Renal pelvis (tissue), 4 donors: Measurements from ENCODE around the gene TRAF3IP1. TPM values are rescaled to one million over a fixed set of nuclear protein-coding genes. Genes with fewer than 3 reads are reported as not detected.
"Not testable (repeated sequence)": the region's sequence is repeated elsewhere in the genome, so short reads cannot be mapped to it uniquely, and the experiment has no call there.

Experiments used
- DNase-seq: peaks from one replicate; pipeline ENCODE4 v3.0.0-alpha.2; 2013
- polyA plus RNA-seq, 3 donors: library from polyadenylated mRNA; unstranded; fragments of 120-200 nt; gene quantifications; one replicate each; pipeline ENCODE4 v1.2.1, GENCODE V29; 2013; ENCODE audit not compliant: insufficient read length in 3 of 3

Gene TRAF3IP1
- polyA plus RNA-seq, 3 donors = 20.2 to 27.4 (median 20.9) TPM

DNA sequence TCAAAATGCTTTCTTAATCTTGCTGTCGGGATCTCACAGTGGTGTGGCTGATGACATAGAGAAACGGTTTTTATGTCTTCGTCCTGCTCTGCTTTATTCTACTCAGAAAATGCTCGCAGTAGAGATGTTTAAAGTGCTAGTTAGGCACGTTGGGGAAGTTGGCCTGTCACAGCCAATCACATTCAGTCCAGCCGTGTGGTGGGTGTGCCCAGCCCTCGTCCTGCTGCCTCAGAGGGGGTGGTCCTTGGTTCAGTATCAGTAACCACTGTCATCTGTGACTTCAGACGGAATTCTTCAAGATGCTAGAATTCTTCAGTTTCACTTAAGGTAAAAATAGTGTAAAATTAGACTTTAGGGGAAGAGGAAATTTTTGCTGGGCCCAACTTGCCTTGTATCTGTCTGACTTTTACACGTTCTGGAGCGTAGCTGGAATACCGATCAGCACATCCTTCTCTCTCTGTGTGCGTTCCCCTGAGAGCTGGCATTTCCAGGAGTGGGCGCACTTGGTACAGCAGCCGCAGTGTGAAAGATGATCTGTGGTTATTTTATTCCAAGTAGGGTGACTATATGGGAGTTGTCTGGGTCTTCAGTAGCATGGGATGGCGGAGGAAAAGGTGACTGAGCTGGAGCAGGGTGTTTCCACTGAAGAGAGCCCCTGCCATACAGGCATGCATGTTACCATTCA is 18.5 kb downstream of the TRAF3IP1 start:
- peak; percentile 22 for DNase-seq

DNA sequence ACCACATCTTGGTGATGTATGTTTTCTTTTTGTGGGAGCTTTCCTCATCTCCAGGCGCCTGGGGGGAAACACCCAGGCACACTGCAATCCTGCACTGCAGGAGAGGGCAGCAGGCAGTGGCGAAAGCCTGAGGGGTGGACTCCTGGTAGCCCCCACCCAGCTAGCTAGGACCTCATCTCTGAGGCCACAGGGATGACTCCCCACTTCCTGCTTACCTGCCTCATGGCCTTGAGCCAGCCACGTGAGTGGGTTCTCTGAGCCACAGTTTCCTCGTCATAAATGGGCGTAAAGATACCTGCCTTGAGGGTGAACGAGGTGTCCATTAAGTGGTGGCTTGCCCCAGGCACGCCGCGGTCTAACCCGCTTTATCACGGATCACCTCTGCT is 19.1 kb downstream of the TRAF3IP1 start:
- DNase-seq = no peak

DNA sequence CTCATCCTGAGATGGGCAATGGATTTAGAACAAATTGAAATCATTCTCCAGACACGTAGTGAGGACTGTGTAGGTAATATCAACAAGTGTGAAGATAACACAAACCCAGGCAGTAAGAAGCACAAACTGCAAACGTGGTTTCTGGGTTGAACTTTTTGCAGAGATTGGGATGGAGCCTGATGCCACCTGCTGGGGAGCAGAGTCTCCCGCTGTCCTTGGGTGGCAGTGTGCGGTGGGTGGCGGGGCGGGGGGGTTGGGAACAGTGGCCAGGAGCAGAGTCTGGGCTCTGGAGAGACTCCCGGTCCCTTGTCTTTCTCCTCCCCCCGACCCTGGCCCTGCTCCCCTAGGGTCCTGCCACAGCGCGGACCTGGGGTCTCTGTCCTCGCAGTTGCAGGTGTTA is 19.5 kb downstream of the TRAF3IP1 start:
- DNase-seq = no peak

DNA sequence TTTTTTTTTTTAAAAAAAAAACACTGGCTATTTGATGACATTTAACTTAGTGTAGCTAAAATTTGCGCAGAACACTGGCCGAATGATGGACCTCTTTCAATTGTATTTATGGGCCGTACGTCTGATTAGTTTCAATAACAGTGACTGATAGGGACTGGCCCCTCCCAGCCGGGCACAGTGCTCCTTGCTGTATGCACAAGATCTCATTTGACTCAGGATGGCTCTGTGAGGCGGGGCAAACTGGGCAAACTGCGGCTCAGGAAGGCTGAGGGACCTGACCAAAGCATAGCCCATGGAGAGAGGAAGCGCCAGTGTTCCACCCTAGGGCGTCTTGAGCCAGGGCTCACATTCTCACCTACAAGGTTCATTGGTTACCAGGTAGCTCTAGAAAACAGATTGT is 21.2 kb downstream of the TRAF3IP1 start:
- no peak for DNase-seq

DNA sequence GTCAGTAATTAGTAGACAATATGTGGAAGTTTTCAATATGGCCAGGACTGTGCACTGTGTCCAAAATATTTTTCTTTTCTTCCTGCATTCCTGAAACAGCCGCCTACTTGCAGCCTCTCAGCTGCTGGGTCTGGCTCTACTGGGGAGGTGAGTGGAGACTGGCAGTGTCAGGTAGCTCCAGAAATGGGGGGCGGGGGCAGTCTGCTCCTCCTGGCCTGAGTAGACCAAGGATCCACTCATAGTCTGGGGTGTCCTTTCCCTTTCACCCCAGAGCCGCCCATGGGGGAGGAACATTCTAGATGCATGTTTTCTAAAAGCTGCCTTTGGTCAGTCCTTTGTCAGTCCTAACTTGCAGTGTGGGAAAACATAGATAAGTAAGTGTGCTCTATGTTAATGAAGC is 23.7 kb downstream of the TRAF3IP1 start:
- DNase-seq = no peak

DNA sequence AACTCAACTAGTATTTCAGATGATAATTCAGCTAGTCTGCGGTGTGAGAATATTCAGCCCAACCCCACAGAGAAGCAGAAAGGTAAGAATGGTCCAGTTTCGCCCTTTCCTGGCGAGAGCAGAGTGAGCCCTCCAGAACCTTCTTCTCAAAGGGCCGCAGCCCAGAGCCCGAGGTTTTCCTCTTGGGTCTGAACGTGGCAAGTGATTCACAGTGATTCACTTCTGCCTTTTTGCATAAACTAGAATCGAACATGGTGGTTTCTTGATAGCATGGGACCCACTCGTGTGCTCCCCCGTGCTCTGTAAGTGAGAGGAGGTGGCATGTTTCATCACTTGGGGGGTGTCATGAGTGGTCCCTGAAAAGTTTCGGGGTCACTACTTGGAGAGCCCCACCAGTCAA is 24.2 kb downstream of the TRAF3IP1 start:
- DNase-seq = no peak

DNA sequence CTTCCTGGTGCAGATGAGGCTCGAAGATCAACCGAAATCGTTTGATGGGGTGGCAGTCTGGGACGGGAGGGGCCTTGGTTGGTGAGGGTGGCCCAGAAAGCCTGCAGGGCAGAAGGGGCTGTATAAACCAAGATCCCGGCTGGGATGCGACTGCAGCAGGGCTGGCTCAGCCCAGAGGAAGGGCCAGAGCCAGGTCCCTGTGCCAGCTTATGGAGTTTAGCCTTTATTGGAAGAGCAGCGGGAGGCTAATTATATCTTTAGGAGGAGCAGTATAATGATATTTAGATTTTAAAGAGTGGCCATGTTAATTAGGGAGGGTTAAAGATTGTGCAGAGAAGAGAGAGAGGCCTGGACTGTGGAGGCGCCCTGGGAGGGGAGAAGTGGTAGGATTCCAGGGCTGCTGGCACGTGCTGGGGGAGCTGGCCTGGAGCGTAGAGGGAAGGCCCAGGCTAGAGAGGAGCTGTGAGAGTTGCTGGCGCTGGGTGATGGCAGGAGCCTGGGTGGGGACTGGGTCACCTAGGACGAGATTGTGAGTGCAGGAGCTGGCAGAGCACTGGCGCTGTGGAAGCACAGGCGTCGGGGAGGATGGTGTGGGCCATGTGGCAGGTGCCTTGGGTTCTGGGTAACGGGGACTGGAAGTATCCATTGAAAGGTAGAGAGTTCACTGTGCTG is 25.1 kb downstream of the TRAF3IP1 start:
- no peak for DNase-seq

DNA sequence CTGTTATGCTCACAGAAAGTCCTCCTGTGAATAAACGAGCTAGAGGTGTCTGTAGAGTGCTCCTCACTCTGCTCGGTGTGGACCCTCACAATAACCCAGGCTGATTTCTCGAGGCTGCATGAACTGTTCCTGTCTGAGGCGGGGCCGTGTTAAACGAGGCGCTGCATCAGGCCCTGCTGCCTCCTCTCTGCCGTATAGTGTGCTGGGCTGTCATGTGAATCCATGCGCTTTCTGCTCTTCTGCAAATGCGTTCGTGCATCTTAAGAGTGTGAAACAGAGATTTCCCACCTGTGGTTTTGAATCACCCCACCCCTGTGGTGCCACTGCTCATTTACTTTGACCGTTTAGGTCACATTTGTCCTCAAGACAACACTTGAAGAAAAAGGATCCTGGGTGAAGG is 26.2 kb downstream of the TRAF3IP1 start:
- DNase-seq = no peak

DNA sequence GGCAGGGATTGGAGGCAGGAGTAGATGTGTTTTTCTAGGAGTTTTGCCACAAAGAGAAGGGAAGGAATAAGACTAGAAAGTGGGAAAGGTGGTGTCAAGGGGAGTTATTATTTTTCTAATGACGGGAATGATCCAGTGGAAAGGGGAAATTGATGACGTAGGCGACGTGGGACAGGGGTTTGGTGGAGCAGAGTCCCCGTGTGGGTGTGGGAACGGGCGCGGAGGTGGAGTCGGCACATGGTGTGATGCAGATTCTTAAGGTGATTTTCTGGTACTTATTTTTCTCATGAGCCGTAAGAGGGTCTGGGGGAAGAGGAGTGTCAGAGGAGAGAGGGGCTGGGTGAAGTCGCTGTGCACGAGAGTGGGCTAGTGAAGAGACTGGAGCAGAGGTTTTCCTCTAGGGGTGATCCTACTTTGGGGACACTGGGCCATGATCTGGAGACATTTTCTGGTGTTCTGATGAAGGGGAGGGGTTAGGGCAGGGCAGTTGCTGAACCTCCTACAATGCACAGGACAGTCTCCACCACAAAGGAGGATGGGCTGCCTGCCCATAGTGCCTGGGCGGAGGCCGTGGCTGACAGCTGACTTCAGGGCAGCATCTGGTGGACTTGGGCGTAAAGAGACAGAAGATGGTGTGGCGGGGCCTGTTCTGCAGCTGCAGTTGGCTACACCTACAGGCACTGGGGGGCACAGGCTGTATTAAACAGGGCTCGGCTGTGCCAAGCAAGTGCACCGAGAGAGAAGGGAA is 30.0 kb downstream of the TRAF3IP1 start:
- DNase-seq = no peak

DNA sequence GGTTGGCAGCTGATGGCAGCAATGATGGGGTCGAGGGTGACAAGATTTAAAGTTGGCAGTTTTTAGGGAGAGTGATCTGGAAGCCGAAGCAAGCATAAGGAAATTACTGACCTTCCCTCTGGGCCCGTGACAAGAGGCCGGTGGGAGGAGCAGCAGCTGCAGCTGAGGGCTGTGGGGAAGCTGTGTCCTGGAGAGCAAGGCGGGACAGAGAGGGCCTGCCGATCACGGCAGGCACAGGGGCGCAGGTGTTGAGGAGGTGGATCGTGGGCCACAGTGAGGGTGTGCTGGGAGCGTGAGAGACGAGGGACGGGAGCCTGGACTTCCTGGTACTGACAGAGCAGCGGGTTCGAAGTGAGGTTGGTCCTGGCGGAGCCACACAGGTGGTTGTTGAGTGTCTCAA is 31.0 kb downstream of the TRAF3IP1 start:
- no peak for DNase-seq

DNA sequence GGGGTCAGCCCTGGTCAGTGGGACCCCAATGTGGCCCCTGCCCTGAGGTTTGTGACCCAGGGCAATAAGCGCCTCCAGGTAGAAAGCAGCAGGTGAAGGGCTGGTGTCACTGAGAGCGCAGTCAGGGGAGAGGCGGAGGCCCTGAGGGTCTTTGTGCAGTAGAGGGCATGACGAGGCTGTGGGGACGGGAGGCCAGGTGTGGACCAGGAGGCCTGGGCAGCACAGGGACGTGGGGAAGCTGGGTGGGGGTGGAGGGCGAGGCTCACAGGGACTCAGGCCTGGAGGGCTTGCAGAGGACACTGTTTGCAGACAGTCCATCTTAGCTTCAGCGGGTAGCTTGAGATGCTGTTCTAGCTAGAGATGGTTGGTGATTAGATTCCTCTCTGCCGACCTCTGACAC is 32.0 kb downstream of the TRAF3IP1 start:
- no peak for DNase-seq

DNA sequence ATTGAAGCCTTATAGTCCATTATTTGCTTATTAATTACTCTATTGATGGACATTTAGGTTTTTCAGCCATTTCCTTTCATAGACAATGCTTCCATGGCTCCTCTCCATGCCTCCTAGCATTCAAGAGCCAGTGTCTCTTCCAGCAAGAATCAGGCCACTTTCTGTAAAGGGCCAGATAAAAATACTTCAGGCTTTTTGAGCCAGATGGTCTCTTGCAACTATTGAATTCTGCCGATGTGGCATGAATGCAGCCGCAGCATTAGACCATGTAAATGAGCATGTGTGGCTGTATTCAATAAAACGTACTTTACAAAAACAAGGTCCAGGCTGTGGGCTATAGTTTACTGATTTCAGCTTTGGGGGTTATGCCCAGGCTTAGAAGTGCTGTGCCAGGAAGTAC is 38.5 kb downstream of the TRAF3IP1 start:
- no peak for DNase-seq

DNA sequence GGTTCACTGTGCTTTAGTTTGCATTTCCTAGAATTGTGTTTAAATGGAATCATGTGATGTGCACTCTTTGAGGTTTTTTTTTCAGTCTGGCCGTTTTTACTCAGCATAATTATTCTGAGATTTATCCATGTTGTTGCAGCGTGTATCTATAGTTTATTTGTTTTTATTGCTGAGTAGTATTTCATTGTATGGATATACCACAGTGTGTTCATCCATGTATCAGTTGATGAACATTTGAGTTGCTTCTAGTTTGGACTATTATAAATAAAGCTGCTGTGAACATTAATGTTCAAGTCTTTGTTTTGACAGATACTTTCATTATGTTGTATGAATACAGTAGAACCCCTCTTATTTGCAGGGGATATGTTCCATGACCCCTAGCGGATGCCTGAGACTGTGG is 39.1 kb downstream of the TRAF3IP1 start:
- DNase-seq = no peak

DNA sequence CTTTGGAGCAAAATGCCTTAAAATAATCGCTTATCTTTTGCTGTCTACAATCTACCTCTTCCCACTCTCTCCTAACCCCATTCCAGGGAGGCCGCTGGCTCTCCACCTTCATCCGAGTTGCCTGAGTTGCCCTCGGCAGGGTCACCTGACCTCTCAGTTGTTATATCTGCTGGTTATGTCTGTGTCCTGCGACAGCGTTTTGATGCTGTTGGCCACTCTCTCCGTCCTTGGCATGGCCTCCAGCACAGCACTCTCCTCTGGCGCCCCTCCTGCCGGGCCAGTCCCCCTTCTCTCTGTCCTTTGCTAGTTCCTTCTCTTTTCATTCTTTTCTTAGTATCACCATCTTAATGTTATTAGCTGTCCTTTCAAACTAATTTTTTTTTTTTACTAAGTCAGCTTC is 41.6 kb downstream of the TRAF3IP1 start:
- no peak for DNase-seq

DNA sequence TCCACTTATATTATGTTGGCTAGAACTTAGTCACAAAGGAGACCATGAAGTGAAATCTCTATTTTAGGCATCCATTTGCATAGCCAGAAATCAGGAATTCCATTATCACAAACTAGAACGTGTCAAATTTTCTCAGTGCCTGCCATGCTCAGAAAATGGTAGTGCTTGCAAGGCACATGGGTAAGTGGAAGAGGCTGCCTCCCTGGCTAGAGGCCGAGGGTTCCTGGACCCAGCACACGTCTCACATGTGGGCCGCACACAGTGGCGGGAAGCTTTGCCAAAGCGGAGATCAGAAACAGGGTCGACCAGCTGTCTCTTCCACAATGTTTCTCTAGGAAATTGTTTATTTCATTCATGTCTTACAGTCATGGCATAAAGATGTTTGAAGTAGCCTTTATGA is 42.3 kb downstream of the TRAF3IP1 start:
- no peak for DNase-seq

DNA sequence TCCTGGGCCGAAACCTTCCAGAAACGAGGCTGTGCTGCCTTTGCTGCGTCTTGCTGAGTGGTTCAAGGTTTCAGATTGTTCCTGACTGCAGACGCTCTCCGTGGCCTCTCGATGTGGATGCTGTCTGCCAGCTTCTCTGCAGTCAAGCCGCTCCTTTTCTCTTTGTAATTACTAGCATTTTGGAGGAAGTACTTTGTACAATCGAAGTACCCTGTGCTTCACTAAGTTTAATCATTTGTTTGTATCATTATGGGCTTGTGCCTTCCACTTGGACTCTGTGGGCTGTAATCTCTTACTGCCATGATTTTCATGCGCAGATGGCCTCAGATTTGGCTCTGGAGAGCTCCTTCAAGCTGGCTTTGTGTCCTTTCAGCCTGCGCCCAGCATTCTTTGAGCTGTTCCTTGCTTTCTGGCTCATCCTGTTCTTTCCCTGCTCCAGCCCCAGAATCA is 49.3 kb downstream of the TRAF3IP1 start:
- no peak for DNase-seq

DNA sequence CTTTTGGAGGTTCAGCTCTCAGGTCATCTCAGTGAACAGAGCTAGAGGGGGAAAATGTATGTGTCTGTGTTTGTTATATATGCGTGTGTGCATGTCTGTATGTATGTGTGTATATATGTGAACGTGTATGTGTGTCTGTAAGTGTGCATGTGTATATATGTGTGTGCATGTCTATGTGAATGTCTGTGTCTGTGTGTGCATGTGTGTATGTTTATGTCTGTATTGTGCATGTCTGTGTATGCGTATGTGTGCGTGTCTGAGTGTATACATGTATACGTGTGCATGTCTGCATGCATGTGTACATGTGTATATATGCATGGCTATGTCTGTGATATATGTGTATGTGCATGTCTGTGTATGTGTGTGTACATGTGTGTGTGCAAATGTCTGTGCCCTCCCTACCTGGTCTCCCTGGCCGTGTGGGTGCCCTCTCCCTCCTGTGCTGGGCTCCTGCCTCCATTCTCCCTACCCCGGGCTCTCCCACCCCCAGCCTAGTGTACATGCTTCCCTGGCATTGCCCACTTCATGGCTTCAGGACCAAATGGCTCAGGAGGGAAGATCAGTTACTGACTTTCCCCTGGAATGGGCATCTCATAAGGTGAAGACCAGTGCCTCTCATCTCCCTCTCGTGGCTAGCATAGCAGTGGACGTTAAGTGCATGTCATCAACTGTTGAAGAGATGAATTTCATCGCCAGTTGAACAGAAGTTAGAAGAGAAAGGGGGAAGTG is 49.9 kb downstream of the TRAF3IP1 start:
- DNase-seq = no peak

DNA sequence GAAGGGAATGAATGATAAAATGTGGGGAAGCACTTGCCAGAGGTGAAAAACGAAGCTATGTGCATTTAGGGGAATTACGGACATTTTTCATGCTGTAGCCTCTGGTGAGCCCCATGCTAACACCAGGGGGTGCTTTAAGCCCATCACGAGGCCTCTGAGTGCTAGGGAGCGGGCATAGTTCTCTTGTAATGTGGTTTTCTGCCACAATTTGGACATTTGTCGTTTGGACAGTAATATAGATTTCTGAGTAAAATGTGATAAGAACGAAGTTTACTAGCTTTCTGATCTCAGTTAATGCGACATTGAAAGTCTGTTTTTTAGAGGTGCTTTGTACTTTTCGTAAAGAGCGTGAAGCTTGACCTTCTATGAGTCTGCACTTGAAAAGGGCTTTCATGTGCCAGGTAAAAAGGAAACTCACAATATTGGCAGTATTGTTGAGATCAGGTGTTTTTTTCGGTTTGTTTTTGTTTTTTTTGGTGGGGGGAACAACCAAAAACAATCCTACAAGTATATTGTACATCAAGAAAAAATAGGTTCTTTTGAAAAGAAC is 50.6 kb downstream of the TRAF3IP1 start:
- peak; percentile 65 for DNase-seq

DNA sequence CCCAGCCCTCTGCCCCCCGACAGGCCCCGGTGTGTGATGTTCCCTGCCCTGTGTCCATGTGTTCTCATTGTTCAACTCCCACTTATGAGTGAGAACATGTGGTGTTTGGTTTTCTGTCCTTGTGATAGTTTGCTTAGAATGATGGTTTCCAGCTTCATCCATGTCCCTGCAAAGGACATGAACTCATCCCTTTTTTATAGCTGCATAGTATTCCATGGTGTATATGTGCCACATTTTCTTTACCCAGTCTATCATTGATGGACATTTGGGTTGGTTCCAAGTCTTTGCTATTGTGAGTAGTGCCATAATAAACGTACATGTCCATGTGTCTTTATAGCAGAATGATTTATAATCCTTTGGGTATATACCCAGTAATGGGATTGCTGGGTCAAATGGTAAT is 52.0 kb downstream of the TRAF3IP1 start:
- DNase-seq = not testable (repeated sequence)

DNA sequence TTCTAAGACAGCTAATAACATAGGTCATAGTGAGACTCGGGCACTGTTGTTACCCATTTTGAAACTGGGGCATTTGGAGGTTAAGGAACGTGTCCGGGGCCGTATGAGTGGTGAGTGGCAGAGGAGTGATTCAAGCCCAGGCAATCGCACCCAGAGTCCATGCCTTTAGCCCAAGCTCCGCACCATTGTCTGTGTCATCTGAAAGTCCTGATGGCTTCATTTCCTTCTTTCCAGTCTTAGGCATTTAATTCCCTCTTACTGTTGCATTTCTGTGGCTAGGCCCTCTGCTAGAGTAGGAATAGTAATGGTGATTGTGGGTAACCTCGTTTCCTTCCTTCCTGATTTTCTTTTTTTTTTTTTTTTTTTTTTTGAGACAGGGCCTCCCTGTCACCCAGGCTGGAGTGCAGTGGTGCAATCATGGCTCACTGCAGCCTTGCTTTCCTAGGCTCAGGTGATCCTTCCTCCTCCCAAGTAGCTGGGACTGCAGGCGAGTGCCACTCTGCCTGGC is 56.6 kb downstream of the TRAF3IP1 start:
- DNase-seq = no peak

DNA sequence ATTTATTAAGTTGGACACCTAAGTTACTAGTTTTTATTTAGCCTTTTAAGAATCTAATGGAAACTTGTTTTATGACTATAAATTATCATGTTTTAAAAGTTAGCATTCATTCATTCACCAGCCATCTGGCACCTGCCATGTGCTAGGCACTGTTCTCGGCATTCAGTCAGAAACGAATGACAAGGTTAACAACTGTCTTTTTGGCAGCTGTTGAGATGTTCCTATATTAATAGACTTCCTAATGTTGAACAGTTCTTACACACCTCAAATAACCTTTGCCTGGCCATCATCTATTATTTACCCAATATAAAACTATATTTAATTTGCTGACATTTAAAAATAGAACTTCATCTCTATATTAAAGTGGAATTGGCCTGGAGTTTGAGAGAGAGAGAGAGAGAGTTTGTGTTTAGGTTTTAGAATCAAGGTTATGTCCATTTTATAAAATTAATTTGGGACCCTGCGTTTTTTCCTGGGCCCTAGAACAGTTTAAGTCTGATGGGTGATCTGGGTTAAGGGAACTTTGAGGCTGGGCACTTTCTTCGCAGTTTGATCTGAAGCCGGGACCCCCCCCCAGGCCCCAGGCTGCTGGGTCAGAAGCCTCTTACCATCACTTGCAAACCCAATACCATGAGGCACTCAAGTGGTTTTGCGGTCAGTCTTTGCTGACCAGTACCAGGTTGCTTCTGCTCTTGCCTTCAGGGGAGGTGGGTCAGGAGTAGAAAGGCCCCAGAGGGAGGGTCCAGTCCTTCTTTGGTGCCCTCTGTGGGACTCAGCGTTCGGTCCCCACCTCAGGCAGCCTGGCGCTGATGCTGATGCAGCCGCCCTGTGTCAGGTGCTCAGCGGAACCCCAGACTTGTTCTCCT is 58.1 kb downstream of the TRAF3IP1 start:
- DNase-seq = no peak
